Esophagus muscularis mucosa (tissue), 4 donors: ENCODE results near the gene TPPP.
"Not testable (repeated sequence)": the region's sequence is repeated elsewhere in the genome, so short reads cannot be mapped to it uniquely, and the experiment has no call there.

ENCODE experiments used
- CTCF ChIP-seq, 3 experiments: fragments of 200-600 bp in 2 of 3; fragments of 450-650 bp in 1 of 3; sonication (generic) in 2 of 3; IDR thresholded peaks; one replicate each; pipeline ENCODE4 v1.5.1; 2017 to 2019; ENCODE audit warnings: antibody characterized with exemption in 3 of 3, mild to moderate bottlenecking in 2 of 3, moderate library complexity in 1 of 3
- EP300 ChIP-seq: sonication (generic); formaldehyde crosslinking; IDR thresholded peaks from one replicate; pipeline ENCODE4 v1.6.1; 2017; ENCODE audit warnings: antibody characterized with exemption
- POLR2A ChIP-seq: fragments of 450-650 bp; IDR thresholded peaks from one replicate; pipeline ENCODE4 v1.6.1; 2017; ENCODE audit warnings: antibody characterized with exemption, moderate library complexity, mild to moderate bottlenecking, low read depth
- POLR2AphosphoS5 ChIP-seq, 2 donors: sonication (generic); formaldehyde crosslinking; IDR thresholded peaks; one replicate each; pipeline ENCODE4 v1.6.1; 2017; ENCODE audit warnings: antibody characterized with exemption in 2 of 2

GRCh38 chr5:729225-729624, 36.1 kb upstream of the TPPP start:
- TF ChIP-seq EP300; POLR2A; CTCF (IDR thresholded peaks at IDR 0.05); POLR2AphosphoS5 (IDR thresholded peaks at IDR 0.05): not testable (repeated sequence)
